Measurements from ENCODE around the gene ATXN3.

Gene ATXN3

DNA sequence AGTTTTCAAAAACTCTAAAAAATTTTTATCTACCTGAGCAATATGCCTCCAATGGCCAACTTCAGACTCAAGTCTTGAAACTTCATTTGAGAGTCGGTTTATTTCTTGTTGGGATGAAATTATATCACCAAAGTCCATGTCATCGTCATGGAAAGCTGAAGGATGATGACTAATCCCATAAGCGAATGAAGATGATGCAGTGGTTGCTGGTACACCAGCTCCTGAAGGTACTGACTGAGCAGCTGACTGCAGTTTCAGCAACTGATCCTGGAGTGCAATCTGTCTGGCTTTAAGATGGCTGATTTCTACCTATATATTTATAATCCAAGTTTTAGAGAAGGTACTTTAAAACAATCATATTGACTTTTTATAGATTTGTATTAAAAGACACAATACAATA, 84.9 kb downstream of the ATXN3 start:
- no peak overlapping the region for H3K27ac ChIP-seq
- TF ChIP-seq, protein P1, sequence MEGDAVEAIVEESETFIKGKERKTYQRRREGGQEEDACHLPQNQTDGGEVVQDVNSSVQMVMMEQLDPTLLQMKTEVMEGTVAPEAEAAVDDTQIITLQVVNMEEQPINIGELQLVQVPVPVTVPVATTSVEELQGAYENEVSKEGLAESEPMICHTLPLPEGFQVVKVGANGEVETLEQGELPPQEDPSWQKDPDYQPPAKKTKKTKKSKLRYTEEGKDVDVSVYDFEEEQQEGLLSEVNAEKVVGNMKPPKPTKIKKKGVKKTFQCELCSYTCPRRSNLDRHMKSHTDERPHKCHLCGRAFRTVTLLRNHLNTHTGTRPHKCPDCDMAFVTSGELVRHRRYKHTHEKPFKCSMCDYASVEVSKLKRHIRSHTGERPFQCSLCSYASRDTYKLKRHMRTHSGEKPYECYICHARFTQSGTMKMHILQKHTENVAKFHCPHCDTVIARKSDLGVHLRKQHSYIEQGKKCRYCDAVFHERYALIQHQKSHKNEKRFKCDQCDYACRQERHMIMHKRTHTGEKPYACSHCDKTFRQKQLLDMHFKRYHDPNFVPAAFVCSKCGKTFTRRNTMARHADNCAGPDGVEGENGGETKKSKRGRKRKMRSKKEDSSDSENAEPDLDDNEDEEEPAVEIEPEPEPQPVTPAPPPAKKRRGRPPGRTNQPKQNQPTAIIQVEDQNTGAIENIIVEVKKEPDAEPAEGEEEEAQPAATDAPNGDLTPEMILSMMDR (conservative IDR thresholded peaks at IDR 0.05): no peak

DNA sequence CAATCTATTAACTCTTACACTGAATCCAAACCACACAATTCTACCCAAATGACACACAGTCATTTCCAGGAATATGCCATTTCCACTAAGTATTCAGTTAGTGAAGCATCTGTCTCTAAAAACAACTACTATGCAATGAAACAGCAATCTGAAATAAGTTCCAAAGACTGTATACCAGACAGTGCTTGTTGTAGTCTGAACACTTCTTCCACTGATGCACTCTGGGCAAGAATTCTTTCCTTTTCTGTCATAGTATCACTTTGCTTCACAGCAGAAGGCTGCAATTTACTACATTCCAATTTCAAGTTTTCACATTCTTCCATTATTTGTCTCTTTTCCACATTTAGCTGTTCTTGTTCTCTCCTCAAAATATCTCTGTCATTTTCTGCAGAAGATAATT, 92.3 kb downstream of the ATXN3 start:
- no peak overlapping the region for H3K27ac ChIP-seq
- TF ChIP-seq, protein P1 (conservative IDR thresholded peaks at IDR 0.05): no peak

DNA sequence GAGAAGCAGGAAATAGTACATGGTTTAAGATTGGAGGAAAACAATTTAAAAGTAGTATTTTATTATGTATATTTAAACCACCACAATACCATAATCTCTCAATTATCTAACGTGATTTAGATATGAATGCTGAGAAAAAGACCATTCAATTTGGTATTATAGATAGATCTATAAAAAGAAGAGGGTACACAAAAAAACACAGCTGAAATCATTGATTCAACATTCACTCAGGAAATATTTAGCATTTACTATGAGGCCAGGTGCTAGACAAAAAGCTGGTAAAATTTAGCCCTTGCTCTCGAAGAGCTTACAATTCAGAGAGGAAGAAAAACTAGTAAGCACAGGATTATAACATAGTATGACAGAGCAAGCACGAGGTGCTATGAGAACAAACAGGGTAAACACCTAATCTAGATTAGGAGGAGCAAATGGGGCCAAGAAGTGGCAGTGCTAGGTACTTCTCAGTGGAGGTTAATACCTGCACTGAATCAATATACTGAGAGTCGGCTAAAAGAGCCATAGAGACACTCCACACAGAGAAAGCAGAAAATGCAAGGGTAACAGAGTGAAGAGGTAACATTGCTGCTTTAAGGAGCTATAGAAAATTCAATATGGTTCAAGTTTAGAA, 94.1 kb downstream of the ATXN3 start:
- H3K27ac ChIP-seq: no peak overlapping the region
- TF ChIP-seq, protein P1 (conservative IDR thresholded peaks at IDR 0.05): no peak

DNA sequence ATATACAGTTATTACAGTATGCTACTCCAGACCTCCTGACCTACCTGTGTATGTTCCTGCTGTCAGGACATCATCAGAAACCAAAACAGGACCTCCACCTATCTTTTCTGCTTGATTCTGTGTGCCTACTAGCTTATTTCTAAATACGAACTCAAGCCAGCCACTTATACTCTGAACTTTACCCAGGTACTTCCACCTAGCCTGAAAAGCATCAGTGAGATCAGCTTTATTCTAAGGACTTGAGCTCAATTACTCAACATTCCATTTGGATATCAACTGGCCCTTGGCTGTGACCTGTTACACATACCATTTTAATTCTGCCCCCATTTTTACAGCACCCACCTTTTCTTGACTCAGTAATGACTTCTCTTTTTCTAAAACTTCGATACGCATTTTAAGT, 95.7 kb downstream of the ATXN3 start:
- no peak overlapping the region for H3K27ac ChIP-seq
- TF ChIP-seq, protein P1 (conservative IDR thresholded peaks at IDR 0.05): no peak

DNA sequence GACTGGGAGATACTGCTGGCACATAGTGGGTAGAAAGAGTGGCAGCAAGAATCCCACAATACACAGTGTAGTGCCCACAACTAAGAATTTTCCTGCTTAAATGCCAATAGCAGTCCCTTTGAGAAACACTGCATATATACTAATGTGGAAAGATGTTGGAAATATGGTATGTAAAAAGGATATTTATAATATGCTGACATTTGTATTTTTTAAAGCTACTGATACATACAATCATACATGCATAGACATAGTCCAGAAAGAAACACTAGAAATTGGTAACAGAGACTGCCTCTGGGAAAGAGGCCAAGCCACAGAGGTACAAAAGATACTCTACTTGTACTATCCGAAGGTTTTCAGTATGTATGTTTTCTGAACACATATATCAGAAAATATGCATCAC, 96.8 kb downstream of the ATXN3 start:
- TF ChIP-seq, protein P1 (conservative IDR thresholded peaks at IDR 0.05): no peak

More for the DNA sequence above, 96.8 kb downstream of the ATXN3 start:
- no peak overlapping the region for H3K27ac ChIP-seq
